ENCODE measurements around the gene TUBB2B. TPM values are rescaled to one million over a fixed set of nuclear protein-coding genes. Genes with fewer than 3 reads are reported as not detected.

TUBB2B gene
- total and polyA plus RNA-seq, 9 of the 15 experiments (the other 6 are each of a cell fraction or from before 2014, with no cell fraction given): 0.11 to 9.7 (median 4.6) TPM

DNA sequence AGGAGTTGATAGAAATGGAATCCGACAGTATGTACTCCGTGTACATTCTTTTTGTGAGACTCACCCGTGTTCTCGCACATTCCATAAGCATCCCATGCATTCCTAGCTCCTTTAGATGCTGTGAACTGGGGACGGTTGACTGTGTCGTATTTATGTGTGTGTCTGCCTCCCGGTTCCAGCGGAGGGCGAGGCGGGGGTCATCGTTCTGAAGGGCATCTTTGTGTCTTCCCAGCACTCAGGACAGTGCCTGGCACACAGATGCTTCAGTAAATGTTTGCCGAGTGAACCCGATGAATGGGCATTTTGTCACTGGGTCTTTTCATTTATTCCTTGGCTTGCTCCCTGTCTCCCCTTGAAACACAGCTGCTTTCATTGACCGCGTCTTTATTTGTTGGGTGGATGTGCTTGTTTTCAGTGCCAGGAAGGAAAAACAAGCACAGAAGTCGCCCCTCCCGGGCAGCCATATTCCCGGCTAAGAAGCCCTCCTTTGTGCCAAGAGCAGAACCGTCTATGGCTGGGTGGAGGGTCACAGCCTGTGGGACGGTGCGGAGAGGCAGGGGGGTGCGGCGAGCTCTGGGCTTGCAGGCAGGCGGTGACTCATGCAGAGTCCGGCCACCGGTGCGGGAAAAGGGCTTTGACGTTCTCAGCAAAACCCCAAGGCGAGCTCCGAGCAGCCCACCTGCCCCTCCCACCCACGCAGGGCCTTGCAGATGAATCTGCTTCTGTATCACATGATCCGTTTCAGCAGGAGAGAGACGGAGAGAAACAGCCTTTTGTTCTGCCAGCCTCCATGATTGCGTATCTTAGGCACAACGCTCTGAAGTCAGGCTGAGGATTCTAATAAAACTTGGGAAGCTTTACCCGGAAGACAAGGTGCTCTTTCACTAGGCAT, 20.0 kb upstream of the TUBB2B start (continued):
- TF ChIP-seq, protein P1, sequence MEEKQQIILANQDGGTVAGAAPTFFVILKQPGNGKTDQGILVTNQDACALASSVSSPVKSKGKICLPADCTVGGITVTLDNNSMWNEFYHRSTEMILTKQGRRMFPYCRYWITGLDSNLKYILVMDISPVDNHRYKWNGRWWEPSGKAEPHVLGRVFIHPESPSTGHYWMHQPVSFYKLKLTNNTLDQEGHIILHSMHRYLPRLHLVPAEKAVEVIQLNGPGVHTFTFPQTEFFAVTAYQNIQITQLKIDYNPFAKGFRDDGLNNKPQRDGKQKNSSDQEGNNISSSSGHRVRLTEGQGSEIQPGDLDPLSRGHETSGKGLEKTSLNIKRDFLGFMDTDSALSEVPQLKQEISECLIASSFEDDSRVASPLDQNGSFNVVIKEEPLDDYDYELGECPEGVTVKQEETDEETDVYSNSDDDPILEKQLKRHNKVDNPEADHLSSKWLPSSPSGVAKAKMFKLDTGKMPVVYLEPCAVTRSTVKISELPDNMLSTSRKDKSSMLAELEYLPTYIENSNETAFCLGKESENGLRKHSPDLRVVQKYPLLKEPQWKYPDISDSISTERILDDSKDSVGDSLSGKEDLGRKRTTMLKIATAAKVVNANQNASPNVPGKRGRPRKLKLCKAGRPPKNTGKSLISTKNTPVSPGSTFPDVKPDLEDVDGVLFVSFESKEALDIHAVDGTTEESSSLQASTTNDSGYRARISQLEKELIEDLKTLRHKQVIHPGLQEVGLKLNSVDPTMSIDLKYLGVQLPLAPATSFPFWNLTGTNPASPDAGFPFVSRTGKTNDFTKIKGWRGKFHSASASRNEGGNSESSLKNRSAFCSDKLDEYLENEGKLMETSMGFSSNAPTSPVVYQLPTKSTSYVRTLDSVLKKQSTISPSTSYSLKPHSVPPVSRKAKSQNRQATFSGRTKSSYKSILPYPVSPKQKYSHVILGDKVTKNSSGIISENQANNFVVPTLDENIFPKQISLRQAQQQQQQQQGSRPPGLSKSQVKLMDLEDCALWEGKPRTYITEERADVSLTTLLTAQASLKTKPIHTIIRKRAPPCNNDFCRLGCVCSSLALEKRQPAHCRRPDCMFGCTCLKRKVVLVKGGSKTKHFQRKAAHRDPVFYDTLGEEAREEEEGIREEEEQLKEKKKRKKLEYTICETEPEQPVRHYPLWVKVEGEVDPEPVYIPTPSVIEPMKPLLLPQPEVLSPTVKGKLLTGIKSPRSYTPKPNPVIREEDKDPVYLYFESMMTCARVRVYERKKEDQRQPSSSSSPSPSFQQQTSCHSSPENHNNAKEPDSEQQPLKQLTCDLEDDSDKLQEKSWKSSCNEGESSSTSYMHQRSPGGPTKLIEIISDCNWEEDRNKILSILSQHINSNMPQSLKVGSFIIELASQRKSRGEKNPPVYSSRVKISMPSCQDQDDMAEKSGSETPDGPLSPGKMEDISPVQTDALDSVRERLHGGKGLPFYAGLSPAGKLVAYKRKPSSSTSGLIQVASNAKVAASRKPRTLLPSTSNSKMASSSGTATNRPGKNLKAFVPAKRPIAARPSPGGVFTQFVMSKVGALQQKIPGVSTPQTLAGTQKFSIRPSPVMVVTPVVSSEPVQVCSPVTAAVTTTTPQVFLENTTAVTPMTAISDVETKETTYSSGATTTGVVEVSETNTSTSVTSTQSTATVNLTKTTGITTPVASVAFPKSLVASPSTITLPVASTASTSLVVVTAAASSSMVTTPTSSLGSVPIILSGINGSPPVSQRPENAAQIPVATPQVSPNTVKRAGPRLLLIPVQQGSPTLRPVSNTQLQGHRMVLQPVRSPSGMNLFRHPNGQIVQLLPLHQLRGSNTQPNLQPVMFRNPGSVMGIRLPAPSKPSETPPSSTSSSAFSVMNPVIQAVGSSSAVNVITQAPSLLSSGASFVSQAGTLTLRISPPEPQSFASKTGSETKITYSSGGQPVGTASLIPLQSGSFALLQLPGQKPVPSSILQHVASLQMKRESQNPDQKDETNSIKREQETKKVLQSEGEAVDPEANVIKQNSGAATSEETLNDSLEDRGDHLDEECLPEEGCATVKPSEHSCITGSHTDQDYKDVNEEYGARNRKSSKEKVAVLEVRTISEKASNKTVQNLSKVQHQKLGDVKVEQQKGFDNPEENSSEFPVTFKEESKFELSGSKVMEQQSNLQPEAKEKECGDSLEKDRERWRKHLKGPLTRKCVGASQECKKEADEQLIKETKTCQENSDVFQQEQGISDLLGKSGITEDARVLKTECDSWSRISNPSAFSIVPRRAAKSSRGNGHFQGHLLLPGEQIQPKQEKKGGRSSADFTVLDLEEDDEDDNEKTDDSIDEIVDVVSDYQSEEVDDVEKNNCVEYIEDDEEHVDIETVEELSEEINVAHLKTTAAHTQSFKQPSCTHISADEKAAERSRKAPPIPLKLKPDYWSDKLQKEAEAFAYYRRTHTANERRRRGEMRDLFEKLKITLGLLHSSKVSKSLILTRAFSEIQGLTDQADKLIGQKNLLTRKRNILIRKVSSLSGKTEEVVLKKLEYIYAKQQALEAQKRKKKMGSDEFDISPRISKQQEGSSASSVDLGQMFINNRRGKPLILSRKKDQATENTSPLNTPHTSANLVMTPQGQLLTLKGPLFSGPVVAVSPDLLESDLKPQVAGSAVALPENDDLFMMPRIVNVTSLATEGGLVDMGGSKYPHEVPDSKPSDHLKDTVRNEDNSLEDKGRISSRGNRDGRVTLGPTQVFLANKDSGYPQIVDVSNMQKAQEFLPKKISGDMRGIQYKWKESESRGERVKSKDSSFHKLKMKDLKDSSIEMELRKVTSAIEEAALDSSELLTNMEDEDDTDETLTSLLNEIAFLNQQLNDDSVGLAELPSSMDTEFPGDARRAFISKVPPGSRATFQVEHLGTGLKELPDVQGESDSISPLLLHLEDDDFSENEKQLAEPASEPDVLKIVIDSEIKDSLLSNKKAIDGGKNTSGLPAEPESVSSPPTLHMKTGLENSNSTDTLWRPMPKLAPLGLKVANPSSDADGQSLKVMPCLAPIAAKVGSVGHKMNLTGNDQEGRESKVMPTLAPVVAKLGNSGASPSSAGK (IDR thresholded peaks at IDR 0.05): no peak
- TF ChIP-seq KLF6 (CRISPR knock-in tag; IDR thresholded peaks at IDR 0.05; ENCODE audit: borderline replicate concordance) (no peak), SUPT5H (IDR thresholded peaks at IDR 0.05) (no peak), RFX7 (CRISPR knock-in tag; IDR thresholded peaks at IDR 0.05) (no peak), FOXK1 (CRISPR knock-in tag; IDR thresholded peaks at IDR 0.05; ENCODE audit: borderline replicate concordance) (no peak), RBM39 (optimal IDR thresholded peaks at IDR 0.05; ENCODE audit: low read depth, low read length) (no peak), BRCA1 (IDR thresholded peaks at IDR 0.05) (no peak), BRCA1 (CRISPR knock-in tag; IDR thresholded peaks at IDR 0.05) (no peak), KDM5B (IDR thresholded peaks at IDR 0.05; ENCODE audit: insufficient replicate concordance, low read depth, low read length) (no peak), STAT6 (CRISPR knock-in tag; IDR thresholded peaks at IDR 0.05) (0 out of 2 replicates have a peak, but pooled peaks have one; percentile 55), CEBPG (CRISPR knock-in tag; IDR thresholded peaks at IDR 0.05) (no peak), CEBPG (tag; conservative IDR thresholded peaks at IDR 0.05 in 1 of 2, IDR thresholded peaks at IDR 0.05 in 1 of 2) (no peak), MAFK (IDR thresholded peaks at IDR 0.05; ENCODE audit: low read length) (peak; percentile 26; the same call in 1 of the 2 replicates)
